Adrenal gland (tissue), 5 donors: Measurements from ENCODE around the gene DZIP1L.

Source experiments
- CTCF ChIP-seq, 6 experiments: fragments of 450-650 bp in 4 of 6; fragments of 200-600 bp in 2 of 6; sonication (generic) in 1 of 6; IDR thresholded peaks; 1 replicate in 5 of 6; 2 replicates in 1 of 6; pipeline versions ENCODE4 v1.5.1 to v1.8.0; 2016 to 2021; ENCODE audit warnings: antibody characterized with exemption in 6 of 6, mild to moderate bottlenecking in 2 of 6, moderate library complexity in 1 of 6
- POLR2A ChIP-seq, 2 donors: fragments of 450-650 bp; IDR thresholded peaks; one replicate each; pipeline ENCODE4 v1.6.1; 2017; ENCODE audit warnings: antibody characterized with exemption in 2 of 2, mild to moderate bottlenecking in 2 of 2, moderate library complexity in 1 of 2
- donor health status: DM: no; HTN: no; CAD: no.

GRCh38 chr3:138089091-138089490 lies 26.3 kb downstream of the DZIP1L start:
- TF ChIP-seq POLR2A (IDR thresholded peaks at IDR 0.05): no peak
- no peak for TF ChIP-seq CTCF (IDR thresholded peaks at IDR 0.05)
